ENCODE results near the gene LAMB1. TPM values are rescaled to one million over a fixed set of nuclear protein-coding genes. Genes with fewer than 3 reads are reported as not detected.
"Not testable (repeated sequence)": the region's sequence is repeated elsewhere in the genome, so short reads cannot be mapped to it uniquely, and the experiment has no call there.

The LAMB1 gene
- total and polyA plus RNA-seq, 7 donors, result 17.0 to 45.9 (median 25.8) TPM

- intact Hi-C loops (cut with DNase I), result no loop called here
- H3K4me1 ChIP-seq, result no peaks in the 10 kb centered on the region
- no peak for DNase-seq
- no peak overlapping the region for H3K27ac ChIP-seq
- no peaks in the 10 kb centered on the region for H3K36me3 ChIP-seq (ENCODE audit: insufficient read depth in 1 of 2, low read depth in 1 of 2)
- 79 to 87% (median 85%) methylated on average over 1 of the region's 1 CpG for WGBS, 3 donors
- H3K4me3 ChIP-seq, result no peak overlapping the region
- H3K9me3 ChIP-seq, result no peaks in the 10 kb centered on the region
- no peaks in the 10 kb centered on the region for H3K27me3 ChIP-seq (ENCODE audit: insufficient read depth in 3 of 3, low read length in 2 of 3)
- no peak for ATAC-seq
- TF ChIP-seq CTCF (IDR thresholded peaks at IDR 0.05), result no peak
Observed at GRCh38 chr7:108037741-108038140, 34.8 kb upstream of the LAMB1 start.

GRCh38 chr7:108037140-108037539 lies 34.2 kb upstream of the LAMB1 start:
- Histone ChIP-seq H3K9me3 (no peaks in the 10 kb centered on the region), H3K4me1 (no peaks in the 10 kb centered on the region), H3K27ac (no peak overlapping the region), H3K4me3 (no peak overlapping the region), H3K27me3 (ENCODE audit: insufficient read depth in 3 of 3, low read length in 2 of 3) (no peaks in the 10 kb centered on the region), H3K36me3 (ENCODE audit: insufficient read depth in 1 of 2, low read depth in 1 of 2) (no peaks in the 10 kb centered on the region)
- no peak for ATAC-seq
- intact Hi-C loops (cut with DNase I), result no loop called here
- WGBS, 3 donors, result 69 to 72% (median 70%) methylated on average over 3 of the region's 3 CpGs
- TF ChIP-seq CTCF (IDR thresholded peaks at IDR 0.05), result no peak
- DNase-seq, result no peak

- WGBS, 3 donors, result 76 to 80% (median 79%) methylated on average over 2 of the region's 2 CpGs
- Histone ChIP-seq H3K36me3 (ENCODE audit: insufficient read depth in 1 of 2, low read depth in 1 of 2) (no peaks in the 10 kb centered on the region), H3K27ac (no peak overlapping the region), H3K27me3 (ENCODE audit: insufficient read depth in 3 of 3, low read length in 2 of 3) (no peaks in the 10 kb centered on the region), H3K4me1 (no peaks in the 10 kb centered on the region), H3K9me3 (no peaks in the 10 kb centered on the region), H3K4me3 (no peak overlapping the region)
- intact Hi-C loops (cut with DNase I), result no loop called here
- no peak for TF ChIP-seq CTCF (IDR thresholded peaks at IDR 0.05)
- DNase-seq (no peak), ATAC-seq (no peak)
Observed at GRCh38 chr7:108034586-108034985, 31.6 kb upstream of the LAMB1 start.

GRCh38 chr7:108033776-108034497 lies 31.0 kb upstream of the LAMB1 start:
- Histone ChIP-seq H3K9me3 (no peaks in the 10 kb centered on the region), H3K4me3 (no peak overlapping the region), H3K27ac (no peak overlapping the region), H3K4me1 (no peaks in the 10 kb centered on the region), H3K27me3 (ENCODE audit: insufficient read depth in 3 of 3, low read length in 2 of 3) (no peaks in the 10 kb centered on the region), H3K36me3 (ENCODE audit: insufficient read depth in 1 of 2, low read depth in 1 of 2) (no peaks in the 10 kb centered on the region)
- no peak for ATAC-seq
- 92 to 94% (median 92%) methylated on average over 5 of the region's 5 CpGs for WGBS, 3 donors
- no peak for TF ChIP-seq CTCF (IDR thresholded peaks at IDR 0.05)
- DNase-seq, result no peak
- intact Hi-C loops (cut with DNase I), result no loop called here

GRCh38 chr7:108033309-108033708 lies 30.3 kb upstream of the LAMB1 start:
- ATAC-seq; H3K4me3 ChIP-seq; H3K27ac ChIP-seq; DNase-seq; intact Hi-C loops (cut with DNase I); H3K4me1 ChIP-seq; H3K27me3 ChIP-seq (ENCODE audit: insufficient read depth in 3 of 3, low read length in 2 of 3); H3K36me3 ChIP-seq (ENCODE audit: insufficient read depth in 1 of 2, low read depth in 1 of 2); H3K9me3 ChIP-seq: not testable (repeated sequence)
- 86 to 94% (median 86%) methylated on average over 8 of the region's 8 CpGs for WGBS, 3 donors
